ENCODE data around the gene MBNL2. TPM values are rescaled to one million over a fixed set of nuclear protein-coding genes. Genes with fewer than 3 reads are reported as not detected.

The MBNL2 gene
- total and polyA plus RNA-seq, 2 of the 13 experiments (the other 11 are each of a cell fraction or from before 2014, with no cell fraction given) = 30.8 to 59.0 TPM

- Histone ChIP-seq H4K20me1 (ENCODE audit: insufficient read depth, low read length) (no peaks in the 10 kb centered on the region), H3K9me3 (ENCODE audit: low read length) (no peaks in the 10 kb centered on the region), H3K4me3 (replicated peaks in 1 of 3; ENCODE audit: insufficient read depth in 1 of 3, low read depth in 2 of 3, low read length in 3 of 3) (no peak overlapping the region), H2AFZ (ENCODE audit: low read length) (no peak overlapping the region), H3K4me2 (ENCODE audit: low read depth, low read length) (no peak overlapping the region), H3K27me3 (ENCODE audit: control insufficient read depth in 1 of 2, insufficient read depth in 2 of 2, low read length in 2 of 2) (no peaks in the 10 kb centered on the region), H3K9ac (ENCODE audit: insufficient read depth, low read depth, low read length) (no peak overlapping the region), H3K36me3 (replicated peaks in 1 of 2; ENCODE audit: control insufficient read depth in 1 of 2, insufficient read depth in 2 of 2, low read length in 2 of 2) (peaks cover 23 to 80% of the 10 kb centered on the region in 2 experiments), H3K79me2 (ENCODE audit: insufficient read depth, low read length) (no peaks in the 10 kb centered on the region), H3K27ac (ENCODE audit: extremely low read length, insufficient read depth, low read length) (no peak overlapping the region), H3K4me1 (ENCODE audit: insufficient read depth, low read length) (peaks cover 22% of the 10 kb centered on the region)
- DNase-seq (ENCODE audit: low spot score) = no peak
- ChIA-PET CTCF (ENCODE audit: low intra/inter-chr PET ratio, low total read pairs) (no interaction called here), POLR2A (no interaction called here)
- in situ Hi-C loops (cut with HindIII; ENCODE audit: extremely low pct_ligation_motif_present, low pct_unique_long_range_greater_than_20kb) = no loop called here
- ATAC-seq = no peak
- intact Hi-C loops (cut with micrococcal nuclease; ENCODE audit: unreplicated experiment) = loop anchor here (10.0 kb wide), 1 partner anchor 211 kb away; no protein-coding TSS in a partner anchor
- FAIRE-seq = no peak
- TF ChIP-seq MLLT10 (CRISPR knock-in tag; IDR thresholded peaks at IDR 0.05) (no peak), TMF1 (CRISPR knock-in tag; IDR thresholded peaks at IDR 0.05; ENCODE audit: low read depth) (no peak), GZF1 (CRISPR knock-in tag; IDR thresholded peaks at IDR 0.05) (no peak), ZSCAN30 (CRISPR knock-in tag; IDR thresholded peaks at IDR 0.05) (no peak), ZSCAN22 (CRISPR knock-in tag; IDR thresholded peaks at IDR 0.05) (no peak), CC2D1A (CRISPR knock-in tag; IDR thresholded peaks at IDR 0.05) (no peak), EZH2 (conservative IDR thresholded peaks at IDR 0.05; ENCODE audit: low read depth, low read length) (no peak), NKX3-1 (CRISPR knock-in tag; IDR thresholded peaks at IDR 0.05) (no peak), ZNF777 (CRISPR knock-in tag; IDR thresholded peaks at IDR 0.05) (no peak), SMAD1 (CRISPR knock-in tag; IDR thresholded peaks at IDR 0.05; ENCODE audit: borderline replicate concordance, low read depth) (no peak), HNRNPK (IDR thresholded peaks at IDR 0.05; ENCODE audit: low read depth, low read length, poor library complexity, severe bottlenecking) (no peak)
- BruUV-seq (replicated peaks) = no TSS peak
- 100% methylated on average over 1 of the region's 1 CpG for WGBS (ENCODE audit: low lambda C conversion rate)
Measured at GRCh38 chr13:97364031-97364430, 141.9 kb downstream of the MBNL2 start.

GRCh38 chr13:97364827-97365226, 142.7 kb downstream of the MBNL2 start:
- H3K27me3 ChIP-seq (ENCODE audit: control insufficient read depth in 1 of 2, insufficient read depth in 2 of 2, low read length in 2 of 2) = no peaks in the 10 kb centered on the region
- ChIA-PET CTCF (ENCODE audit: low intra/inter-chr PET ratio, low total read pairs) (no interaction called here), POLR2A (no interaction called here)
- no peak overlapping the region for H3K4me2 ChIP-seq (ENCODE audit: low read depth, low read length)
- H4K20me1 ChIP-seq (ENCODE audit: insufficient read depth, low read length) = no peaks in the 10 kb centered on the region
- TF ChIP-seq ZNF367 (CRISPR knock-in tag; IDR thresholded peaks at IDR 0.05; ENCODE audit: borderline replicate concordance) (no peak), ZNF230 (CRISPR knock-in tag; IDR thresholded peaks at IDR 0.05) (no peak), ZNF761 (CRISPR knock-in tag; conservative IDR thresholded peaks at IDR 0.05) (no peak)
- BruUV-seq (replicated peaks) = no TSS peak
- no peak overlapping the region for H3K9ac ChIP-seq (ENCODE audit: insufficient read depth, low read depth, low read length)
- no peak for FAIRE-seq
- no peaks in the 10 kb centered on the region for H3K9me3 ChIP-seq (ENCODE audit: low read length)
- 97% methylated on average over 4 of the region's 4 CpGs for WGBS (ENCODE audit: low lambda C conversion rate)
- in situ Hi-C loops (cut with HindIII; ENCODE audit: extremely low pct_ligation_motif_present, low pct_unique_long_range_greater_than_20kb) (no loop called here), intact Hi-C loops (cut with micrococcal nuclease; ENCODE audit: unreplicated experiment) (loop anchor here (10.0 kb wide), 1 partner anchor 210 kb away; no protein-coding TSS in a partner anchor)
- no peak overlapping the region for H3K4me3 ChIP-seq (replicated peaks in 1 of 3; ENCODE audit: insufficient read depth in 1 of 3, low read depth in 2 of 3, low read length in 3 of 3)
- no peak for ATAC-seq
- peaks cover 23 to 78% of the 10 kb centered on the region in 2 experiments for H3K36me3 ChIP-seq (replicated peaks in 1 of 2; ENCODE audit: control insufficient read depth in 1 of 2, insufficient read depth in 2 of 2, low read length in 2 of 2)
- no peak overlapping the region for H2AFZ ChIP-seq (ENCODE audit: low read length)
- no peaks in the 10 kb centered on the region for H3K79me2 ChIP-seq (ENCODE audit: insufficient read depth, low read length)
- no peak overlapping the region for H3K27ac ChIP-seq (ENCODE audit: extremely low read length, insufficient read depth, low read length)
- peaks cover 25% of the 10 kb centered on the region for H3K4me1 ChIP-seq (ENCODE audit: insufficient read depth, low read length)
- DNase-seq (ENCODE audit: low spot score) = no peak
